SHP77 (cell line): Measurements from ENCODE around the gene ZNF223.

ENCODE experiments used
- DNase-seq, 2 experiments: peaks; one replicate each; lab custom pipeline; 2025; lab: John Stamatoyannopoulos, UW

Gene ZNF223

GRCh38 chr19:44051650-44052402 lies at the start of gene ZNF223:
ZNF223 (plus strand) TSS chr19:44052036; CDS start chr19:44055177, 3,141 bp downstream.
- peak; percentile 84 to 85 for DNase-seq

- no peak for DNase-seq
Observed at GRCh38 chr19:44002212-44002565, 49.6 kb upstream of the ZNF223 start.

GRCh38 chr19:44002566-44003460 lies 49.0 kb upstream of the ZNF223 start, which contains the start of gene ZNF230:
ZNF230 (plus strand) TSS chr19:44002957; CDS start chr19:44007079, 4,122 bp downstream.
- peak; percentile 95 to 97 for DNase-seq

- DNase-seq = peak in 1 of 2 experiments; percentile 2
Observed at GRCh38 chr19:44003461-44004009, 48.3 kb upstream of the ZNF223 start.

GRCh38 chr19:44005973-44006372 lies 45.9 kb upstream of the ZNF223 start:
- no peak for DNase-seq

GRCh38 chr19:44007473-44007872 lies 44.4 kb upstream of the ZNF223 start:
- DNase-seq = no peak

GRCh38 chr19:44010468-44010867 lies 41.4 kb upstream of the ZNF223 start:
- DNase-seq = no peak

- DNase-seq = no peak
Observed at GRCh38 chr19:44019498-44019897, 32.3 kb upstream of the ZNF223 start.

- DNase-seq = no peak
Observed at GRCh38 chr19:44021221-44021620, 30.6 kb upstream of the ZNF223 start.

- DNase-seq = no peak
Observed at GRCh38 chr19:44024900-44025216, 27.0 kb upstream of the ZNF223 start.

GRCh38 chr19:44025217-44025936 lies 26.5 kb upstream of the ZNF223 start, which contains the start of gene ZNF222:
ZNF222 (plus strand) TSS chr19:44025379; CDS start chr19:44025437, 58 bp downstream.
- peak; percentile 78 to 88 for DNase-seq

GRCh38 chr19:44026622-44027021 lies 25.2 kb upstream of the ZNF223 start:
- DNase-seq = no peak

GRCh38 chr19:44032001-44032610 lies 19.7 kb upstream of the ZNF223 start:
- no peak for DNase-seq

GRCh38 chr19:44042147-44042546 lies 9.7 kb upstream of the ZNF223 start:
- no peak for DNase-seq

GRCh38 chr19:44050740-44051649 lies 841 bp upstream of the ZNF223 start:
- no peak for DNase-seq

GRCh38 chr19:44055870-44056269 lies 4.0 kb downstream of the ZNF223 start:
- no peak for DNase-seq

- DNase-seq = no peak
Observed at GRCh38 chr19:44059229-44059628, 7.4 kb downstream of the ZNF223 start.

GRCh38 chr19:44061038-44061437 lies 9.2 kb downstream of the ZNF223 start:
- DNase-seq = no peak

- no peak for DNase-seq
Observed at GRCh38 chr19:44066305-44066704, 14.5 kb downstream of the ZNF223 start.

GRCh38 chr19:44069415-44069814 lies 17.6 kb downstream of the ZNF223 start:
- no peak for DNase-seq
